Stomach (tissue), 4 donors: ENCODE data around the gene PPP2R2C.

Experiments used
- CTCF ChIP-seq, 7 experiments: fragments of 450-650 bp in 4 of 7; fragments of 200-600 bp in 3 of 7; sonication (generic) in 3 of 7; IDR thresholded peaks; one replicate each; pipeline ENCODE4 v1.5.1; 2016 to 2019; ENCODE audit warnings: antibody characterized with exemption in 7 of 7, control low read depth in 2 of 7, mild to moderate bottlenecking in 1 of 7
- POLR2A ChIP-seq, 4 donors: fragments of 450-650 bp; IDR thresholded peaks; one replicate each; pipeline ENCODE4 v1.6.1; 2016; ENCODE audit warnings: antibody characterized with exemption in 4 of 4, control low read depth in 2 of 4, mild to moderate bottlenecking in 1 of 4, moderate library complexity in 1 of 4
- POLR2AphosphoS5 ChIP-seq, 3 donors: sonication (generic); formaldehyde crosslinking; IDR thresholded peaks; one replicate each; pipeline ENCODE4 v1.6.1; 2016; ENCODE audit warnings: antibody characterized with exemption in 3 of 3

GRCh38 chr4:6362243-6362885, 110.0 kb downstream of the PPP2R2C start:
- TF ChIP-seq CTCF (IDR thresholded peaks at IDR 0.05) (no peak), POLR2AphosphoS5 (IDR thresholded peaks at IDR 0.05) (no peak), POLR2A (IDR thresholded peaks at IDR 0.05) (no peak)
